C4-2B (cell line): ENCODE measurements around the gene SBNO2.

Experiments
- ZFX ChIP-seq: fragments of 450-650 bp; IDR thresholded peaks from 2 replicates; pipeline ENCODE4 v1.6.1; 2017
- TF ChIP-seq, protein P1 (sequence below): fragments of 450-650 bp; conservative IDR thresholded peaks from 2 replicates; pipeline ENCODE4 v1.5.1; 2017; ENCODE audit warnings: mild to moderate bottlenecking

DNA sequence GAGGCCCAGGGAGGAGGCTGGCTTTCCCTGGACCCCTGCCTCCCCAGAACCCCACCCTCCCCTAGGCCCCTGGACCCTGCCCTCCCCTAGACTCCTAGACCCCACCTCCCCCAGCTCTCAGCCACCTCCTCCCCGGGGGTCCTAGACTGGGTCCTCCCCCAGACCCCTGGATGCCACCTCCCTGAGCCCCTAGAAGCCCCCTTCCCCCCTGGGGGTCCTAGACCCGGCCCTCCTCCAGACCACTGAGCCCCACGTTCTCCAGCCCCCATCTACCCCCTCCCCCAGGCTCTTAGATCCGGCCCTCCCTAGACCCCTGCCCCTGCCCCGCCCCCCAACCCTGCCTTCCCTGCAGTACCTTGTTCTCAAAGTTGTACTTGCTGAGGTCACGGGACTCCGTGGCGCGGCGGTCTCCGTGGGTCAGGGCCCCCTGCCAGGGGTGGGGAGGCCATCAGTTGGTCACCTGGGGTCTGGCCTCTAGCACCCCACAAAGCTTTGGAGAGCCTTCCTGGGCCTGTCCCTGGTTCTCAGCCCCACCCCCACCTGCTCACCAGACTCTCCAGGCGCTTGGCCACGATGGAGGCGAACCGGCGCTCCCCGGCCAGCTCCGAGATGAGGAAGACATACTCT is 62.3 kb downstream of the SBNO2 start:
- TF ChIP-seq, protein P1, sequence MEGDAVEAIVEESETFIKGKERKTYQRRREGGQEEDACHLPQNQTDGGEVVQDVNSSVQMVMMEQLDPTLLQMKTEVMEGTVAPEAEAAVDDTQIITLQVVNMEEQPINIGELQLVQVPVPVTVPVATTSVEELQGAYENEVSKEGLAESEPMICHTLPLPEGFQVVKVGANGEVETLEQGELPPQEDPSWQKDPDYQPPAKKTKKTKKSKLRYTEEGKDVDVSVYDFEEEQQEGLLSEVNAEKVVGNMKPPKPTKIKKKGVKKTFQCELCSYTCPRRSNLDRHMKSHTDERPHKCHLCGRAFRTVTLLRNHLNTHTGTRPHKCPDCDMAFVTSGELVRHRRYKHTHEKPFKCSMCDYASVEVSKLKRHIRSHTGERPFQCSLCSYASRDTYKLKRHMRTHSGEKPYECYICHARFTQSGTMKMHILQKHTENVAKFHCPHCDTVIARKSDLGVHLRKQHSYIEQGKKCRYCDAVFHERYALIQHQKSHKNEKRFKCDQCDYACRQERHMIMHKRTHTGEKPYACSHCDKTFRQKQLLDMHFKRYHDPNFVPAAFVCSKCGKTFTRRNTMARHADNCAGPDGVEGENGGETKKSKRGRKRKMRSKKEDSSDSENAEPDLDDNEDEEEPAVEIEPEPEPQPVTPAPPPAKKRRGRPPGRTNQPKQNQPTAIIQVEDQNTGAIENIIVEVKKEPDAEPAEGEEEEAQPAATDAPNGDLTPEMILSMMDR: no peak
- no peak for TF ChIP-seq ZFX
